Osteocyte (in vitro differentiated cells): Measurements from ENCODE around the gene STARD10. TPM values are rescaled to one million over a fixed set of nuclear protein-coding genes. Genes with fewer than 3 reads are reported as not detected.
"Not testable (repeated sequence)": the region's sequence is repeated elsewhere in the genome, so short reads cannot be mapped to it uniquely, and the experiment has no call there.

Experiments used
- DNase-seq: peaks from one replicate; pipeline ENCODE4 v3.0.0; 2021; ENCODE audit warnings: mixed read lengths; ENCODE audit not compliant: unreplicated experiment; ENCODE audit errors: extremely low spot score
- H3K27ac Mint-ChIP-seq: one replicate; pipeline ENCODE4 v1.8.0; 2021; ENCODE audit warnings: mild to moderate bottlenecking, mixed read lengths; ENCODE audit not compliant: unreplicated experiment
- H3K27me3 Mint-ChIP-seq: one replicate; pipeline ENCODE4 v1.8.0; 2021; ENCODE audit warnings: mixed read lengths; ENCODE audit not compliant: unreplicated experiment
- H3K36me3 Mint-ChIP-seq: one replicate; pipeline ENCODE4 v1.8.0; 2021; ENCODE audit warnings: mixed read lengths; ENCODE audit not compliant: unreplicated experiment
- H3K4me1 Mint-ChIP-seq: one replicate; pipeline ENCODE4 v1.8.0; 2021; ENCODE audit warnings: mixed read lengths; ENCODE audit not compliant: unreplicated experiment
- H3K4me3 Mint-ChIP-seq: one replicate; pipeline ENCODE4 v1.8.0; 2021; ENCODE audit warnings: mild to moderate bottlenecking, moderate library complexity, mixed read lengths; ENCODE audit not compliant: unreplicated experiment
- H3K9me3 Mint-ChIP-seq: one replicate; pipeline ENCODE4 v1.8.0; 2021; ENCODE audit warnings: mixed read lengths; ENCODE audit not compliant: unreplicated experiment
- total RNA-seq: library from RNA; stranded (reverse); gene quantifications from 2 replicates; pipeline ENCODE4 v1.2.1, GENCODE V29; 2021
- TF ChIP-seq, protein P1 (sequence below): fragments of 200-600 bp; sonication (generic); IDR thresholded peaks from 2 replicates; pipeline ENCODE4 v1.5.0; 2021; ENCODE audit warnings: antibody characterized with exemption, mild to moderate bottlenecking, moderate library complexity

Gene STARD10
- total RNA-seq, 1 donor from 2014 or later: 27.7 TPM

DNA sequence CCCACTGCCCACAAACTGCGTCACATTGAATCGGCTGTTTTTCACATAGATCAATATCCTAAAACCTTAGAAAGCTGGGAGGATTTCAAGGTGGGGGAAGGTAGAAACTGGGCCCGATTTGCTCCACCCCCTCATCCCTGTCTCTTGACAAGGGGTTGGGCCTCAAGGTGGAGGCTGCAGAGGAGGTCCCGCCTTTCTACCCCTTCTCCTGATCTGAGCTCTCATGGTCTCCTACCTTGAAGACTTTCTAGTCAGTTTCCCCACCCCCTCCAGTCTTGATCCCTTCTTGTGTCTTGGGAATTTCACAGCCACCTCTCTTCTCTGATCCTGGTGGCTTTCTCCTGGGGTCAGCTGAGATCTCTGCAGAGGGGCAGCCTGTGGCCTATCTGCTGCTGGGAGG, 4.5 kb upstream of the STARD10 start:
- H3K4me3 Mint-ChIP-seq: no peak overlapping the region
- no peak overlapping the region for H3K27ac Mint-ChIP-seq
- H3K27me3 Mint-ChIP-seq: no peaks in the 10 kb centered on the region

DNA sequence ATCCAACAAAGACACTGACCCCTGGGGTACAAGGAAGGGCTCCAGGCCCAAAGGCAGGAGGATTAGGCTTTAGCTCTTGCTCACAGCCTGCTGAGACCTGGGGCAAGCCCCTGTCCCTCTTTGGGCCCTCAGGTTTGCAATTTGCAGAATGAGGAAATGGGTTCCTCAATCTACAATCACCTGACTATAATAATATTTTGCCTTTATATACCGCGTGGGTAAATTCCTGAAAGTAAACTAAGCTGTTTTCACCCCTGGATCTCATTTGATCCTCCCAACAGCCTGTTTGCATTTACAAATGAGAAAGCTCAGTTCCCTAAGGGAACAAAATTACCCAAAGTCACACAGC, 797 bp downstream of the STARD10 start:
- H3K9me3 Mint-ChIP-seq: no peaks in the 10 kb centered on the region
- peak overlapping the region; percentile 99 for H3K27ac Mint-ChIP-seq
- peaks cover 37% of the 10 kb centered on the region for H3K4me1 Mint-ChIP-seq
- H3K27me3 Mint-ChIP-seq: no peaks in the 10 kb centered on the region
- H3K36me3 Mint-ChIP-seq: no peaks in the 10 kb centered on the region
- DNase-seq: no peak
- H3K4me3 Mint-ChIP-seq: peak overlapping the region; percentile 99
- TF ChIP-seq, protein P1, sequence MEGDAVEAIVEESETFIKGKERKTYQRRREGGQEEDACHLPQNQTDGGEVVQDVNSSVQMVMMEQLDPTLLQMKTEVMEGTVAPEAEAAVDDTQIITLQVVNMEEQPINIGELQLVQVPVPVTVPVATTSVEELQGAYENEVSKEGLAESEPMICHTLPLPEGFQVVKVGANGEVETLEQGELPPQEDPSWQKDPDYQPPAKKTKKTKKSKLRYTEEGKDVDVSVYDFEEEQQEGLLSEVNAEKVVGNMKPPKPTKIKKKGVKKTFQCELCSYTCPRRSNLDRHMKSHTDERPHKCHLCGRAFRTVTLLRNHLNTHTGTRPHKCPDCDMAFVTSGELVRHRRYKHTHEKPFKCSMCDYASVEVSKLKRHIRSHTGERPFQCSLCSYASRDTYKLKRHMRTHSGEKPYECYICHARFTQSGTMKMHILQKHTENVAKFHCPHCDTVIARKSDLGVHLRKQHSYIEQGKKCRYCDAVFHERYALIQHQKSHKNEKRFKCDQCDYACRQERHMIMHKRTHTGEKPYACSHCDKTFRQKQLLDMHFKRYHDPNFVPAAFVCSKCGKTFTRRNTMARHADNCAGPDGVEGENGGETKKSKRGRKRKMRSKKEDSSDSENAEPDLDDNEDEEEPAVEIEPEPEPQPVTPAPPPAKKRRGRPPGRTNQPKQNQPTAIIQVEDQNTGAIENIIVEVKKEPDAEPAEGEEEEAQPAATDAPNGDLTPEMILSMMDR: no peak

More for the DNA sequence above, 4.5 kb upstream of the STARD10 start:
- no peaks in the 10 kb centered on the region for H3K9me3 Mint-ChIP-seq
- DNase-seq: no peak
- H3K36me3 Mint-ChIP-seq: no peaks in the 10 kb centered on the region
- TF ChIP-seq, protein P1: no peak
- H3K4me1 Mint-ChIP-seq: peaks cover 12% of the 10 kb centered on the region

DNA sequence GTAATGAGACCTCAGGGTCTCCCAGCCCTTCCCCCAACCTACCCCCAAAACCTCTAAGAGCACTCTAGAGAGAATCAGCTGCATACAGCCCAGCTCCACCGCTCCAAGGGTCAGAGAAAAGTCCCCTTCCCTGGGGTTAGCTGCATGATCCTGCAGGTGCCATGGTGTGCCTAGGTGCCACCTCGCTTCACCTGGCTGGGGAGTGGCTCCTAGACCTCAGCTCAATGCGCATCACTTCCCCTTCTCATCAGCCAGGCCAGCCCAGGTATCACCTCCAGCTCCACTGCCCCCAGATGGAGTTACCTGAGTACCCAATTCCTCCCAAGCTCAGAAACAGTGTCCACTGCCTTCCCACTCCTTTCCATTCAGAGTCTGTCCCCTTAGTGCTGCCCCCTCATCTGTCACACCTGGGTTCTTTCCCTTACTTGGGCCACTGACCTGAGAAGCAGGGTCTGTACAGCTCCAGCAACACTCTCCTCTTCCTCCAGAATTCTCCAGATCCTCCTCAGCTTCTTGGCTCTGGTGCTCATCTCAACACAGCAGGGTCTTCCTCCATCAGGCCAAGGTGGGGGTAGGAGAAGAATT, 1.3 kb downstream of the STARD10 start:
- no peaks in the 10 kb centered on the region for H3K9me3 Mint-ChIP-seq
- H3K4me3 Mint-ChIP-seq: peak overlapping the region; percentile 14
- H3K27me3 Mint-ChIP-seq: no peaks in the 10 kb centered on the region
- TF ChIP-seq, protein P1: no peak
- no peaks in the 10 kb centered on the region for H3K36me3 Mint-ChIP-seq
- peak overlapping the region; percentile 99 for H3K27ac Mint-ChIP-seq
- no peak for DNase-seq
- peaks cover 37% of the 10 kb centered on the region for H3K4me1 Mint-ChIP-seq

DNA sequence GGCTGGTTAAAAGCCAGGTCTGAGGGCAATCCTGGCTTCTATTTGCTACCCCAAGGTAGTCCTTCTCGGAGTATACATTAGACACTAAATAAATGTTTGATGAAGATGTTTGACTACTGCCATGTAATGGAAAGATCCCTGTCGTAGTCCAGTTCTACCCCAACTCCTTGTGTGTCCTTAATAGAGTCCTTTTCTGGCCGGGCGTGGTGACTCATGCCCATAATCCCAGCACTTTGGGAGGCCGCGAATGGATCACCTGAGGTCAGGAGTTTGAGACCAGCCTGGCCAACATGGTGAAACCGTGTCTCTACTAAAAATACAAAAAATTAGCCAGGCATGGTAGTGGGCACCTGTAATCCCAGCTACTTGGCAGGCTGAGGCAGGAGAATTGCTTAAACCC, 2.6 kb downstream of the STARD10 start:
- not testable (repeated sequence) for H3K27me3 Mint-ChIP-seq, H3K9me3 Mint-ChIP-seq, H3K4me3 Mint-ChIP-seq, H3K27ac Mint-ChIP-seq, H3K36me3 Mint-ChIP-seq, DNase-seq
- H3K4me1 Mint-ChIP-seq: peaks cover 37% of the 10 kb centered on the region

DNA sequence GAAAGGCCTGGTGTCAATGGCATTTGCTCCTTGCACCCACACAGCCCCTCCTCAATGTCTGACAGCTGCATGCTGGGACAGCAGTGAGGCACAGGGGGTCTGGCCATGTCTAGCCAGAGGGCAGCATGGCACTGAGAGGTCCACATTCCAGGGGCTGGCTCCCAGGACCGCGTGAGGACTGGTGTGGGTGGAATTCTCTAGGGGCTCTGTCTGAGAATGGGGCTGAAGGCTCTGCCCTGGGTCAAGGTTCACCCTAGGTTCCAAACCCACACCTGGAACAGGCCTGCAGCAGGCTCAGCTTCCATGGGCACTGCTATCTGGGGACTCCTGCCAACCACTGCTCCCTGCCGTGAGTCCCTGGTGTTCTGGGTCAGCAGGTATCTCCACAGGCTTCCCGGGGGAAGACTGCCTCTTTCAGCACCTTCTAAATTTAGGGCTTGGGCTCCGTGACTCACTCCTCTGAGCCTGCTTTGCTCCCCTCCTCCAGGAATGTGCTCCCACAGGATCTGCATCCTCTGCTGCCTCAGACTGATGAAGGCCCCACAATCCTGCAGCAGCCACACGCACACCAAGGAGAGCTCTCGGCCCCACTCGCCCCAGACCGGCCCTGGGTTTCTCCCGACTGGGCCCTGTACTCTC, 4.2 kb downstream of the STARD10 start:
- Mint-ChIP-seq H3K36me3 (no peaks in the 10 kb centered on the region), H3K4me3 (no peak overlapping the region), H3K27me3 (no peaks in the 10 kb centered on the region), H3K9me3 (no peaks in the 10 kb centered on the region), H3K27ac (peak overlapping the region; percentile 47), H3K4me1 (peaks cover 34% of the 10 kb centered on the region)
- no peak for DNase-seq
- TF ChIP-seq, protein P1: no peak
